Neural progenitor cell (in vitro differentiated cells): ENCODE results near the gene DUSP11.

Experiments
- EZH2 ChIP-seq: fragments of 200-600 bp; sonication (generic); IDR thresholded peaks from 2 replicates; pipeline ENCODE4 v1.6.1; 2017; ENCODE audit warnings: antibody characterized with exemption, mild to moderate bottlenecking, moderate library complexity
- TF ChIP-seq, protein P1 (sequence below): fragments of 200-600 bp; sonication (generic); IDR thresholded peaks from 2 replicates; pipeline ENCODE4 v1.5.1; 2017; ENCODE audit warnings: antibody characterized with exemption, mild to moderate bottlenecking

DNA sequence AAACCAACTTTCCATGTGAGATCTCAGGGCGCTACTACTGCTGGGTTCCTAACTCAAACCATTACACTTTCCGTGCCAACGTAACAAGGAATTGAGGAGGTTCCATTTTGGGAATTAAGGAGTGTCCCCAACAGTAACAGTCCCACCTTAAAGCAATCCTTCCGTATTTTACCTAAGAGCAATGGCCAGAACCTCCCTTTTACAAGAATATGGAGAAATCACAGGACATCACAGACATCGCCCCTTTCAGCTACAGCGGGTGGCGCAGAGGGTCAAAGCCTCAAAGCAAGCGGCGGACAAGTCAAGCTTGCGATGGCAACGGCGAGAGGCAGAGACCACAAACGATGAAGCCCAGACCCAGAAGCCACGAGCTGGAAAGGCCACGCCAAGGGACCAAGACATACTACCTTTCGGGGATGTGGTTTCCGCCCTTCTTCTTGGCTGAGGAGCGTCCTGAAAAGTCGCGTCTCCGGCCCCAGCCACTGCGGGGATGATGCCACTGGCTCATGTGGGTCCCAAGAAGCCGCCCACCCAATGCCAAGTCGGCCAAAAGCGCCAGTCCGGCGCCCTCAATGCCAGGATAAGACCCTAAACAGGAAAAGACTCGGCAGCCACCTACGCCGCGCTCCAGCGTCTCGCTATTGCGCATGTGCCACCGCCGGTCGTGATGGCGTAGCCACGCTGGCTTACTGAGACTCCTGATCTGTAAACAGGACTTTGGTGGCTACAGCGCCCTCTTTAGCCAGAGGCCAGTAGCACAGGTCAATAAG lies at the start of gene DUSP11:
- TF ChIP-seq, protein P1, sequence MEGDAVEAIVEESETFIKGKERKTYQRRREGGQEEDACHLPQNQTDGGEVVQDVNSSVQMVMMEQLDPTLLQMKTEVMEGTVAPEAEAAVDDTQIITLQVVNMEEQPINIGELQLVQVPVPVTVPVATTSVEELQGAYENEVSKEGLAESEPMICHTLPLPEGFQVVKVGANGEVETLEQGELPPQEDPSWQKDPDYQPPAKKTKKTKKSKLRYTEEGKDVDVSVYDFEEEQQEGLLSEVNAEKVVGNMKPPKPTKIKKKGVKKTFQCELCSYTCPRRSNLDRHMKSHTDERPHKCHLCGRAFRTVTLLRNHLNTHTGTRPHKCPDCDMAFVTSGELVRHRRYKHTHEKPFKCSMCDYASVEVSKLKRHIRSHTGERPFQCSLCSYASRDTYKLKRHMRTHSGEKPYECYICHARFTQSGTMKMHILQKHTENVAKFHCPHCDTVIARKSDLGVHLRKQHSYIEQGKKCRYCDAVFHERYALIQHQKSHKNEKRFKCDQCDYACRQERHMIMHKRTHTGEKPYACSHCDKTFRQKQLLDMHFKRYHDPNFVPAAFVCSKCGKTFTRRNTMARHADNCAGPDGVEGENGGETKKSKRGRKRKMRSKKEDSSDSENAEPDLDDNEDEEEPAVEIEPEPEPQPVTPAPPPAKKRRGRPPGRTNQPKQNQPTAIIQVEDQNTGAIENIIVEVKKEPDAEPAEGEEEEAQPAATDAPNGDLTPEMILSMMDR = peak; percentile 87
- no peak for TF ChIP-seq EZH2
